IMR-90 (cell line): ENCODE measurements around the gene CDKN1C. TPM values are rescaled to one million over a fixed set of nuclear protein-coding genes. Genes with fewer than 3 reads are reported as not detected.

Source experiments
- ATAC-seq: fragments of 200-7000 bp; cut with Tn5 transposase; 2 replicates; pipeline ENCODE4 v1.9.1; 2020; ENCODE audit warnings: low read depth, mild to moderate bottlenecking, moderate library complexity
- BruUV-seq: library from RNA; stranded (reverse); fragments of 400-500 nt; replicated peaks from 2 replicates; lab custom pipeline; 2021; lab: Mats Ljungman, UMichigan
- CTCF ChIA-PET: fragments of 300-600 bp; formaldehyde crosslinking; extraction: SDS; loops from one replicate; lab custom pipeline; 2021; ENCODE audit warnings: antibody characterized with exemption; lab: Yijun Ruan, JAX
- POLR2A ChIA-PET: fragments of 300-600 bp; sonication (Branson Sonifier 250); formaldehyde crosslinking; loops from one replicate; lab custom pipeline; 2022; ENCODE audit warnings: antibody characterized with exemption; ENCODE audit not compliant: unreplicated experiment; lab: Charles Lee
- DNase-seq: peaks from one replicate; pipeline ENCODE4 v3.0.0; 2013
- H2AFZ ChIP-seq: replicated peaks from 2 replicates; pipeline ENCODE3; 2013; ENCODE audit warnings: low read length, mild to moderate bottlenecking; ENCODE audit not compliant: poor library complexity
- H2AK5ac ChIP-seq: 2 replicates; pipeline ENCODE4 v1.6.1; 2013; ENCODE audit warnings: low read depth, low read length, inconsistent platforms
- H2AK9ac ChIP-seq: replicated peaks from 2 replicates; pipeline ENCODE3; 2013; ENCODE audit warnings: mild to moderate bottlenecking, low read depth, low read length, moderate library complexity; ENCODE audit not compliant: poor library complexity
- H2BK120ac ChIP-seq: 2 replicates; pipeline ENCODE4 v1.6.1; 2013; ENCODE audit warnings: low read depth, low read length, inconsistent platforms
- H2BK15ac ChIP-seq: 3 replicates; pipeline ENCODE4 v1.6.1; 2013; ENCODE audit warnings: low read depth, low read length, inconsistent platforms
- H2BK20ac ChIP-seq: 2 replicates; pipeline ENCODE4 v1.6.1; 2013; ENCODE audit warnings: low read depth, mild to moderate bottlenecking, inconsistent platforms, low read length, moderate library complexity
- H2BK5ac ChIP-seq: 2 replicates; pipeline ENCODE4 v1.6.1; 2013; ENCODE audit warnings: mild to moderate bottlenecking, low read depth, low read length, inconsistent platforms; ENCODE audit not compliant: poor library complexity, severe bottlenecking
- H3K14ac ChIP-seq: replicated peaks from 2 replicates; pipeline ENCODE4 v1.6.1; 2013; ENCODE audit warnings: low read depth, low read length, inconsistent platforms
- H3K18ac ChIP-seq: 2 replicates; pipeline ENCODE4 v1.6.1; 2013; ENCODE audit warnings: low read depth, low read length, control low read depth
- H3K23ac ChIP-seq: 2 replicates; pipeline ENCODE4 v1.6.1; 2013; ENCODE audit warnings: low read depth, low read length, inconsistent platforms
- H3K27ac ChIP-seq: 2 replicates; pipeline ENCODE4 v1.5.1; 2013; ENCODE audit warnings: mild to moderate bottlenecking, control low read depth, low read length; ENCODE audit not compliant: insufficient read depth
- H3K27me3 ChIP-seq: 2 replicates; pipeline ENCODE4 v1.6.1; 2013; ENCODE audit warnings: low read length; ENCODE audit not compliant: control insufficient read depth, insufficient read depth
- H3K36me3 ChIP-seq: 2 replicates; pipeline ENCODE4 v1.6.1; 2013; ENCODE audit warnings: low read length, mixed read lengths; ENCODE audit not compliant: control insufficient read depth, insufficient read depth
- H3K4ac ChIP-seq: 2 replicates; pipeline ENCODE4 v1.6.1; 2013; ENCODE audit warnings: low read depth, low read length, inconsistent platforms
- H3K4me1 ChIP-seq: 2 replicates; pipeline ENCODE4 v1.6.1; 2013; ENCODE audit warnings: low read length, mixed read lengths; ENCODE audit not compliant: control insufficient read depth, insufficient read depth
- H3K4me2 ChIP-seq: 2 replicates; pipeline ENCODE4 v1.6.1; 2013; ENCODE audit warnings: low read depth, mild to moderate bottlenecking, control low read depth, low read length, moderate library complexity
- H3K4me3 ChIP-seq: 2 replicates; pipeline ENCODE4 v1.5.1; 2013; ENCODE audit warnings: low read depth, mild to moderate bottlenecking, control low read depth, low read length, moderate library complexity; ENCODE audit not compliant: insufficient read depth
- H3K56ac ChIP-seq: 2 replicates; pipeline ENCODE4 v1.6.1; 2013; ENCODE audit warnings: low read length, inconsistent platforms; ENCODE audit not compliant: insufficient read depth; ENCODE audit errors: extremely low read depth
- H3K79me1 ChIP-seq, 2 experiments: 2 replicates each; pipeline ENCODE4 v1.6.1; 2013; ENCODE audit warnings: low read length in 2 of 2, inconsistent platforms in 1 of 2, low read depth in 1 of 2
- H3K9ac ChIP-seq: 2 replicates; pipeline ENCODE4 v1.6.1; 2013; ENCODE audit warnings: low read depth, low read length, control low read depth
- H3K9me1 ChIP-seq: 2 replicates; pipeline ENCODE4 v1.6.1; 2013; ENCODE audit warnings: low read length, inconsistent platforms; ENCODE audit not compliant: insufficient read depth
- H3K9me3 ChIP-seq: 2 replicates; pipeline ENCODE4 v1.6.1; 2013; ENCODE audit warnings: low read length; ENCODE audit not compliant: control insufficient read depth, insufficient read depth
- H4K20me1 ChIP-seq: 2 replicates; pipeline ENCODE4 v1.6.1; 2013; ENCODE audit warnings: low read length, inconsistent platforms; ENCODE audit not compliant: insufficient read depth
- H4K5ac ChIP-seq: 2 replicates; pipeline ENCODE4 v1.6.1; 2013; ENCODE audit warnings: mild to moderate bottlenecking, low read depth, low read length, control low read depth
- H4K8ac ChIP-seq, 2 experiments: 2 replicates each; pipeline ENCODE4 v1.6.1; 2013; ENCODE audit warnings: low read depth in 2 of 2, low read length in 2 of 2, control low read depth in 1 of 2, inconsistent platforms in 1 of 2
- H4K91ac ChIP-seq: 2 replicates; pipeline ENCODE4 v1.6.1; 2013; ENCODE audit warnings: low read depth, low read length, inconsistent platforms; ENCODE audit not compliant: insufficient read depth
- BHLHE40 ChIP-seq: fragments of 150-350 bp; IDR thresholded peaks from 2 replicates; pipeline ENCODE4 v1.6.1; 2016; ENCODE audit warnings: mild to moderate bottlenecking, low read depth, low read length
- WGBS, 2 experiments: methylation state at CpG; one replicate each; pipeline versions ENCODE4 v1.1.5 to v1.1.7; 2013; ENCODE audit warnings: missing lambda C conversion rate in 2 of 2; ENCODE audit not compliant: insufficient read length in 1 of 2; ENCODE audit errors: extremely low coverage in 2 of 2; 5-methylcytosine and 5-hydroxymethylcytosine counted together
- dilution Hi-C: fragments of 300-500 bp; cut with HindIII; formaldehyde crosslinking; loops from one replicate; pipeline ENCODE4 v1.14.3; 2018; ENCODE audit warnings: low sequenced_read_pairs; ENCODE audit not compliant: unreplicated experiment
- in situ Hi-C: fragments of 300-500 bp; cut with MboI; formaldehyde crosslinking; loops from 3 replicates; pipeline ENCODE4 v1.14.3; 2019; ENCODE audit warnings: low sequenced_read_pairs, inconsistent platforms, mixed read lengths
- intact Hi-C: fragments of 100-400 bp; cut with micrococcal nuclease; formaldehyde crosslinking; loops from 2 replicates; pipeline ENCODE4 v1.10.0; 2022
- polyA plus RNA-seq, 3 experiments: library from polyadenylated mRNA; depleted of rRNA; stranded (reverse); fragments of >200 nt; gene quantifications; 2 replicates each; pipeline ENCODE4 v1.2.3, GENCODE V29; 2012; ENCODE audit warnings: low replicate concordance in 1 of 3
- total RNA-seq: library from RNA; depleted of rRNA; stranded (reverse); fragments of >200 nt; gene quantifications from 2 replicates; pipeline ENCODE4 v1.2.3, GENCODE V29; 2012
- TF ChIP-seq, protein P1 (sequence below): fragments of 150-350 bp; IDR thresholded peaks from 2 replicates; pipeline ENCODE4 v1.6.1; 2016; ENCODE audit warnings: low read depth, mild to moderate bottlenecking, low read length, moderate library complexity, borderline replicate concordance
- TF ChIP-seq, protein P2 (sequence below): fragments of 150-350 bp; IDR thresholded peaks from 2 replicates; pipeline ENCODE4 v1.6.1; 2017; ENCODE audit warnings: mild to moderate bottlenecking, antibody characterized with exemption, low read length, low read depth

The CDKN1C gene
- total and polyA plus RNA-seq, 2 of the 4 experiments (the other 2 are of a cell fraction): 1.6 to 3.0 TPM

DNA sequence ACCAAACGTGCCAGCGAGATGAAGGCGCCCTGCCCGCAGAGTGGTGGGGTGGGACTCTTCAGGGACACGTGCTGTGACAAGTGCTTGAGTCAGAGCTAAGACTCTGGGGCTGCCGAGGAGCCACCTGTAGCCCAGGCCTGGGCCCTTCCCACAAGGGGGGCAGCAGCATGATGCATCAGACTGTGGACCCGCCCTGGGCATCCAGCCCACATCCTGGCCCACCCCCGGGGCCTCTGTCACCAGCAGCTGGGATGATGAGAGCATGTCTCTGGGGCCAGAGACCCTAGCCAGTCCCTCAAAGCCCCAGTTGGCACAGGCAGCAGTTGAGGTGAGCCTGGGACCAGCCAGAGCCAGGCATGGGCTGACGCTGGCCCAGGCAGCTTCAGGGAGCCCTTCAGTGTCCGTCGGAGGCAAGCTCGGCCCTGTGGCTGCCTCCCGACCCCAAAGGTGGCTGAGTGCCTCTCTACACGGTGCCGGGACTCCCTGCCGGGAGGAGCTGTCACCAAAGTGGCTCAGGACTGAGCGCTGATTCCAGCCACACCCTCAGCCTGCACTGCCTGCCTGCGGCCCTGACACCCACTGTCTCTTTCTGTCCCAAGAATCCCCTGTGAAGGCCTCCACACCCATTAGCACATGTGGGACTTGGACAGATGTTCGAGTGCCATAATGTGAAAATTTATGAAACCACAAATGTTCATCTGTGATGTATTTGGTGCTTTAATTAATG is 41.3 kb downstream of the CDKN1C start:
- Histone ChIP-seq H4K5ac (no peak overlapping the region), H4K20me1 (no peaks in the 10 kb centered on the region), H4K8ac (no peak overlapping the region), H3K9me3 (no peaks in the 10 kb centered on the region), H3K23ac (no peak overlapping the region), H2BK15ac (no peak overlapping the region), H2BK20ac (no peak overlapping the region), H3K27ac (no peak overlapping the region), H3K4me1 (no peaks in the 10 kb centered on the region), H3K9ac (no peak overlapping the region), H3K18ac (no peak overlapping the region), H4K91ac (no peak overlapping the region), H2BK5ac (no peak overlapping the region), H2AK5ac (no peak overlapping the region), H3K4me3 (no peak overlapping the region), H3K79me1 (no peaks in the 10 kb centered on the region), H2AFZ (peak overlapping the region; percentile 21), H3K36me3 (no peaks in the 10 kb centered on the region), H3K27me3 (peaks cover 21% of the 10 kb centered on the region), H3K9me1 (no peaks in the 10 kb centered on the region), H3K56ac (no peak overlapping the region), H2BK120ac (no peak overlapping the region), H3K4me2 (no peak overlapping the region), H3K14ac (no peak overlapping the region), H3K4ac (no peak overlapping the region), H2AK9ac (peak overlapping the region; percentile 16)
- dilution Hi-C loops: no loop called here
- no peak for DNase-seq
- POLR2A ChIA-PET: no interaction called here
- 64% methylated on average over 9 of the region's 19 CpGs; no CpG with 5 or more reads in 1 of the 2 experiments for WGBS, 2 experiments
- no TSS peak for BruUV-seq
- intact Hi-C loops: no loop called here
- TF ChIP-seq, protein P1, sequence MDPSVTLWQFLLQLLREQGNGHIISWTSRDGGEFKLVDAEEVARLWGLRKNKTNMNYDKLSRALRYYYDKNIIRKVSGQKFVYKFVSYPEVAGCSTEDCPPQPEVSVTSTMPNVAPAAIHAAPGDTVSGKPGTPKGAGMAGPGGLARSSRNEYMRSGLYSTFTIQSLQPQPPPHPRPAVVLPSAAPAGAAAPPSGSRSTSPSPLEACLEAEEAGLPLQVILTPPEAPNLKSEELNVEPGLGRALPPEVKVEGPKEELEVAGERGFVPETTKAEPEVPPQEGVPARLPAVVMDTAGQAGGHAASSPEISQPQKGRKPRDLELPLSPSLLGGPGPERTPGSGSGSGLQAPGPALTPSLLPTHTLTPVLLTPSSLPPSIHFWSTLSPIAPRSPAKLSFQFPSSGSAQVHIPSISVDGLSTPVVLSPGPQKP: no peak
- no peak for TF ChIP-seq BHLHE40
- TF ChIP-seq, protein P2, sequence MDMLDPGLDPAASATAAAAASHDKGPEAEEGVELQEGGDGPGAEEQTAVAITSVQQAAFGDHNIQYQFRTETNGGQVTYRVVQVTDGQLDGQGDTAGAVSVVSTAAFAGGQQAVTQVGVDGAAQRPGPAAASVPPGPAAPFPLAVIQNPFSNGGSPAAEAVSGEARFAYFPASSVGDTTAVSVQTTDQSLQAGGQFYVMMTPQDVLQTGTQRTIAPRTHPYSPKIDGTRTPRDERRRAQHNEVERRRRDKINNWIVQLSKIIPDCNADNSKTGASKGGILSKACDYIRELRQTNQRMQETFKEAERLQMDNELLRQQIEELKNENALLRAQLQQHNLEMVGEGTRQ: no peak
- ATAC-seq: no peak
- in situ Hi-C loops: no loop called here
- CTCF ChIA-PET: no interaction called here
